ENCODE measurements around the gene GEMIN5.
A peak's percentile ranks its signal among the peaks of the same experiment; 100 is the strongest.

The GEMIN5 gene

DNA sequence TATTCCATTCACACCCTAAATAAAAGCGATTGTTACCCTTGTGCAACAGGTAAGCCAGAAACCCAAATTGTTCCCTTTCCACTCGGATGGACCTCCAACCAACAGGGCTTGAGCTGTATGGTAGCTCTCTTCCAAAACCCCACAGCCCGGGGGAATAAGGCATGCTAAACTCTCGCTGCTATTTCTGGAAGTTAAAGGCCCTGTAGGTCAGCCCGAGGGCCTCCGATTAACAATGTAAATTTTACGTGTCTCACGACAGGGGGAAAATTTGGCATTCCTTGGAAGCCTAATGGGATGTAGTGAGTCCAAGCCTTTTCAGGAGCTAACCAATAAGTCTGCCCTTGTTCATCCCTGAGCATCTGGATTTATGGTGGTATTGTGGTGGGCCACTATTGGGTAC, 53.6 kb downstream of the GEMIN5 start:
- DNase-seq, result no peak

DNA sequence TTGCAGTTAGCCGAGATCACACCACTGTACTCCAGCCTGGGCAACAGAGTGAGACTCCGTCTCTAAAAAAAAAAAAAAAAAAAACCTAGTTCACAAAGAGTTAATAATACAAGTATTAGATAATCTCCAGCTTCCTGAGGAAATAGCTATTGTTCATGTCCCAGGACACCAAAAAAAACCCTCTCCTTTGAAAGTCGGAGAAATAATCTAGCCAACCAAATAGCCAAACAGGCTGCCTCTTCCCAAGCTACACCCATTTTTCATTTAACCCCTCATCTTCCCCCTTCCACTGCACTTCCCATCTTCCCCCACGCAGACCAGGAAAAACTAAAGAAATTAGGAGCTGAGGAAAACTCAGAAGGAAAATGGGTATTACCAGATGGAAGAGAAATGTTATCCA, 56.0 kb downstream of the GEMIN5 start:
- DNase-seq, result no peak

- no peak for DNase-seq
Observed at GRCh38 chr5:154878642-154879335, 59.2 kb downstream of the GEMIN5 start.

- DNase-seq, result no peak
Observed at GRCh38 chr5:154873791-154874331, 64.2 kb downstream of the GEMIN5 start.

DNA sequence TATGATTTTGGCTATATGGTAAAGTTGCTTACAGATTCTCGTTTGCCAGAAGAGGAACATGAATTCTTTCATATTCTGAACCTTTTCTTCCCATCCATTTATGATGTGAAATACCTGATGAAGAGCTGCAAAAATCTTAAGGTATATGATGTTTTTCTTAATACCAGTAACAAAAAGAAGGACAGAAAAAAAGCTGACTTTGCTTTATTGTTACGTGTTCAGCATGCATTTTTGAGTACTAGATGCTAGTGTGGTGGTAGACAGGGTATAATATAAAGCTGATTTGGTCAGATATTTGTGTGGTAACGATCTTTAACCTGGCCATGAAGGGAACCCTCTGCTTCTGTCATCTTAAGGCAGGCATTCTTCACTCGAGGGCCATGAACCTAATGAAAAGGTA, 66.3 kb downstream of the GEMIN5 start:
- no peak for DNase-seq

DNA sequence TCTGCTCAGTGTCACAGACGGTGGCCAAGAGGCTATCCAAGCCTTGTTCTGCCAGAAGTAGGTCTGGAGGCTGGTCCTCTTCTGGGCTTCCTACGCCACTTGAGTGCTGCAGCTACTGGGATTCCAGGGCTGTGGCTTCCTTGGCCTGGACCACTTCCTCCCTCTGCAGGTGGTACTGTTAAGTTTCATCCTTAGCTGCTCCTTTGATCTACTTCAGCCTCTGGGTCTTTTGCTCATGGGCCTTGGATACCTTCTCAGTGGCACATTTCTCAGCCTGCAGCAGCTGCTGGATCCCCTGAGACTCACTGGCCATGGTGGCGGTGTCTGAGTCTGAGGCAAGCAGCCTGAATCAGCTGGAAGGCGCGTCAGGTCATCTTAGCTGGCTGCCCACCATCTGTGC, 69.3 kb downstream of the GEMIN5 start:
- peak; percentile 40 for DNase-seq

DNA sequence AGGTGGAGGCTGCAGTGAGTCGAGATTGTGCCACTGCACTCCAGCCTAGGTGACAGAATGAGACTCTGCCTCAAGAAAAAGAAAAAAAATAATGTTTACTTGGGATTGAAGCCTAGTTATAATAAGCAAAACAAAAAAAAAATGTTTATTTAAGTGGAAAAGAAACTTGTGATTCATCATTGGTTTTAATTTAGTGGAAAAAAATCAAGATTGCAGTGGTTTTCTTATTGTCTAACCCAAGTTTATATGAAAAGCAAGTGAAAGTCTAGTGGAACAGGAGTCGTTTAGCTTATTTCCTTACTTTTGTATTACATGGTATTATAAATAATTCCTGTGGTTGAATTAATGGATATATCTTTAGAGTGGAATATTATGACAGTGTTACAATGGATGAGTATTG, 71.2 kb downstream of the GEMIN5 start:
- no peak for DNase-seq

DNA sequence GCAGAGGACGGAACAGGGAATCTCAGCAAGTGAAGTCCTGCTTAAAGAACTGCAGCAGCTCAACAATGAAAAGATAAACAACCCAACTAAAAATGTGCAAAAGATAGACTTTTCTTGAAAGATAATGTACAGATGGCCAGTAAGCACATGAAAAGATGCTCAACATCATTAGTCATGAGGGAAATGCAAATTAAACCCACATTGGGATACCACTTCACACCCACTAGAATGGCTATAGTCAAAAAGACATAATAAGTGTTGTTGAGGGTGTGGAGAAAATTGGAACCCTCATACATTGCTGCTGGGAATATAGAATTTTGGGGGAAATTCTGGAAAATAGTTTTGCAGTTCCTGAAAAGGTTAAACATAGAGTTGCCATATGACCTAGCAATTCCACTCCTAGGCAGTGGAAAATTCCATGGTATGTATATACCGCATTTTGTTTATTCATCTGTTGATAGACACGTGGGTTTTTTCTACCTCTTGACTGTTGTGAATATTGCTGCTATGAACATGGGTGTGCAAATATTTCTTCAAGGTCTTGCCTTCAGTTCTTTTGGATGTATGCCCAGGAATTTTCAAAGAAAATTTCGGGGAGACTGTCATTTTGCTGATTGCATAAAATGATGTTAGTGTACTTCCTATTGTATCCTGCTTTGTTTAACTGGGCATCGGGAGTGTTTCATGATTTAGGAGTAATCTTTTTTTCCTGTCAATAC, 72.4 kb downstream of the GEMIN5 start:
- DNase-seq, result no peak

- no peak for DNase-seq
Observed at GRCh38 chr5:154863291-154864080, 74.5 kb downstream of the GEMIN5 start.

GRCh38 chr5:154862766-154863165, 75.2 kb downstream of the GEMIN5 start:
- DNase-seq, result no peak

DNA sequence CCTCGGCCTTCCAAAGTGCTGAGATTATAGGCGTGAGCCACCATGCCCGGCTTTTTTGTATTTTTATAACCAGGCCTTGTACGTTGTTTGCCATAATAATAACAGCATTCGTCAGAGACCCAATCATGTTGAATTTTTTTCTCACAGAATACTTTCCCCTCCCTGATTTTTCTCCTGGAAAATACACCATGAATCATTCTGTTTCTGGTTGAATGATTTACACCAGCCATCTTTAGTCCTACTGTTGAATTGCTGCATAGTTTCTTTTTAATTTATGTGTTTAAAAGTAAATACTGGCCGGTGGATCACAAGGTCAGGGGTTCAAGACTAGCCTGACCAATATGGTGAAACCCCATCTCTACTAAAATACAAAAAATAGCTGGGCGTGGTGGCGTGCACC, 76.1 kb downstream of the GEMIN5 start:
- DNase-seq, result no peak

DNA sequence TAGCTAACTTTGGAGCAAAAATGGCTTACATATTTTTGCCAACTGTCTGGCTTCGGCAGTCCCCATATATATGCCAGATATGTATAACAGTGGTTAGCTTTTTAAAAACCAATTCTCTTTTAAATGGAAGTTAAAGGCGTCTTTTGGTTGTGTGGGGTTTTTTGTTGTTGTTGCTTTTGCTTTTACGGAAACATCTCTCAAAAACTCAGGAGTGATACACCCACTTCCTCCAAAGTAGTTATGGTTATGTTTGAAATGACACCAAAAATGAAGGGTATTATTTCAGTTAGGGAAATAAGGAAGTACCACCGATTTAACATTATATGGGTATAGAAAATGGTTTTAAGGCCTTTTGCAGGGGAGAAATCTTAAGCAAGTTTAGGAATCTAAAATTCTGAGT, 77.2 kb downstream of the GEMIN5 start:
- no peak for DNase-seq

DNA sequence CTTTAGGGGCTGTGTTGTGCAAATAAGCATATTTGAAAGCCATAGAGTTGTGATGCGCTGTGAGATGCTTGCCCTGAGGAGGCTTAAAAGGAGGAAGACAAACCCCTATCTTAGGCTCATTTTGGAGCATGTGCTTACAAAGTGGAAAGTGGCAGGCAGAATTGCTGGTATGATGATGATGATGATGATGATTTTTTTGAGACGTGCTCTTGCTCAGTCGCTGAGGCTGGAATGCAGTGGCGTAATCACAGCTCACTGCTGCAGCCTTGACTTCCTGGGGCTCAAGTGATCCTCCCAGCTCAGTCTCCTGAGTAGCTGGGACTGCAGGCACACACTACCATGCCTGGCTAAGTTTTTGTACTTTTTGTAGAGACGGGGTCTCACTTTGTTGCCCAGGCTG, 77.9 kb downstream of the GEMIN5 start:
- DNase-seq, result no peak

- no peak for DNase-seq
Observed at GRCh38 chr5:154858972-154859871, 78.8 kb downstream of the GEMIN5 start.

GRCh38 chr5:154858297-154858971, 79.6 kb downstream of the GEMIN5 start, which contains the start of gene CNOT8:
TSS of gene CNOT8 (plus strand) at chr5:154858627. CDS start at chr5:154863279, 4,652 bp downstream.
- peak; percentile 42 for DNase-seq

- peak; percentile 51 for DNase-seq
Observed at GRCh38 chr5:154857530-154858296, 80.3 kb downstream of the GEMIN5 start.

DNA sequence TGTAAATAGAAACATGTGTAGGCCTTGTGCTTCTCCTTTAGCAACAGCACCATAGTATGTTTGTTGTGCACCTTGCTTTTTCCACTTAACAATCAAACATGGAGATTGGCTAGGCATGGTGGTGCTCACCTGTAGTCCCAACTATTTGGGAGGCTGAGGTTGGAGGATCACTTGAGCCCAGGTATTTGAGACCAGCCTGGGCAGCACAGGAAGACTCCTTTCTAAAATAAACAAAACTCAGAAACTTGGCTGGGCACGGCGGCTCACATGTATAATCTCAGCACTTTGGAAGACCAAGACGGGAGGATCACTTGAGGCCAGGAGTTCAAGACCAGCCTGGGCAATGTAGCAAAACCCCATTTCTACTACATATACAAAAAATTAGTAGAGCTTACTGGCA, 86.7 kb downstream of the GEMIN5 start:
- DNase-seq, result no peak

DNA sequence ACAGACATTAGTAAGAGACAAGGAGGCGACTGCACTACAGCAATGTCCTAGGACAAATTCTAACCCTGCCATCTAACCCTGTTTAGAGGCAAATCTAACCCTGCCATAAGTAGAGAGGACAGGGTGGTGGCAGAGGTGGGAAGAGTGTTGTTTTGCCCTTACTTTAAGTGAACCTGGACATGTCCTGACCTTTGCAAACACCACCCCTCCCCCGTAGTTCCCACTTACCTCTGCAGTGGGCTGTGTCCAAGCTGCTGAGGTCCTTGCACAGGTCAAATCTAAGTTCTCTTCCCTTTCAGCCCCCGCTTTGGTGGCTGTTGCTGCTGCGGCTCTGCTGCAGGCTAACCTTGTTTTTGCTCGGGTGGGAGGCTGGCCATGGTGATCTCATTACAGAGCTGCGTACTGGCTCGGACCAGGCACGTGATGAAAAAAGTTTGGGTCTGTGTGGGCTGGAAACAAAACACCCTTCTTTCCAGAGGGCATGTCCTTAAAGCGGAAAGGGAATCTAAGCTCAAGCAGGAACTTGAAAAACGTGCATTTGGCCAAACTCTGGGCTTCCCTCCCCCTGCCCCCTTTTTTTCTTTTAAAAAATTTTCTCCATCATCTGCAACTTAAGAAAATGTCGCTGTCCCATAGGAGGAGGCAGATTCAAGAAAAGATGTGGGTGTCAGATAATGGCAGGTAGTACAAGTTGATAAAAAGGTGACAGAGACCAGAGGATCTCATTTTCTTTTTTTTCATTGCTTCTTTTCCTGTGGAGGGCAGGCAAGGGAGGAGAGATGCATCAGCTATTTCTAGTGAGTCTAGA, 87.6 kb downstream of the GEMIN5 start, which contains the start of gene FAXDC2:
Gene FAXDC2, minus strand, starts transcription at position 349 of the 808 bp plus-strand sequence. CDS start 12,425 bp downstream, outside the sequence.
- DNase-seq, result no peak

DNA sequence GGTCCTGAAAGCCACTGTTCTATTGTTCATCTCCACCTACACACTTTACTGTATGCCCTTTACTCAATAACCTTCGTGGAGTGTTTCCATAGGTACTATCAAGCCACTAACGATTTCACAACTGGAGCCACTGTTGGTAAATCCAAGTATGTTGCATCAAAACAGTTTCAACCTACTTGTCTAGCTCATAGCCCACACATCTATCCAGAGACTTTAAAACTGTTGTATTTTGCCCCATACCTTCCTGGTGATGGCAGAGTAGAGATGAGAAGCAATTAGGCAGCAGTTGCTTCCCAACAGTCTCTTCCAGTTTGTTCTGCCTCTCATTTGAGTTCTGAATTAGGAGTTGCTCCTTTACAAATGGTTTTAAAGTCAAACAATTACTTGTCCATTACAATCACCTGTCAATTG, 88.2 kb downstream of the GEMIN5 start:
- DNase-seq, result no peak

DNA sequence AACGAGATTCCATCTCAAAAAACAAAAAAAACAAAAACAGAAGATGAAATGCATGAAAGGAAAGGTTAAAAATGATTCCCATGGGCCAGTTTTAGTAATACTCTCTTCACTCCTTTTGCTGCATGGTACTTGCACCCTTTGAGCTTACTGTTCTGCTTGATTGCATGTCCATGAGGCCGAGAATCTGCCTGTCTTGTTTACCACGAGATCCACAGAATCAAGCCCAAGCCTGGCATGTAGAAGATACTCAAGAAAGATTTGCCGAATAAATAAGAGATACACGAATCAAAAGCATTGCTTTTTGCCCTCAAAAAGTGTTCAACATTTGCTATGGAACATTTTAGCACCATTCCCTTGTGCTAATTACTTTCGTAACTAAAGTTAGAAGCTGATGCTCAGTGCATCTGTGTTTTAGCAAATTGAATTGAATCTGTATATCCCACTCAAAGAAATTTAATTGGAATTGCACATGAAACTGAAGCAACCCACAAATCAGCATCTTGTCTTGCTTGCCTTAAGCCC, 88.7 kb downstream of the GEMIN5 start:
- DNase-seq, result no peak

Data from 8988T (cell line).